Measurements from ENCODE around the gene AMN1. TPM values are rescaled to one million over a fixed set of nuclear protein-coding genes. Genes with fewer than 3 reads are reported as not detected.

Gene AMN1
- total RNA-seq, 3 donors from 2014 or later: 3.1 to 7.3 (median 3.2) TPM

DNA sequence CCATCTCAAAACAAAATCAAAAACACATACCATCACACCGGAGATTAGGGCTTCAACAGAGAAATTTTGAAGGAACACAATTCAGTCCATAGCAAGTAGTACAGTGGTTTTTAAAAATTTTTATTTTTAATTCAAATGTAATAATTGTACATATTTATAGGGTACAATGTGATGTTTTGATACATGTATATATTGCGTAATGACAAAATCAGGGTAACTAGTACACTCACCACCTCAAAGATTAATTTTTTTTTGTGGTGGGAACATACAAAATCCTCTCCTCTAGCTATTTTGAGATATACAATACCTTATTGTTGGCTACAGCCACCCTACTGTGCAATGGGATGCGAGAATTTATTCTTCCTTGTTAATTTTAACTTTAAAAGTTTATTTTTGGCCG is 95.4 kb downstream of the AMN1 start:
- DNase-seq (no peak), ATAC-seq (no peak)
- no peaks in the 10 kb centered on the region for H3K36me3 ChIP-seq (ENCODE audit: low read depth)
- intact Hi-C loops (cut with DNase I, micrococcal nuclease): no loop called here
- H3K4me1 ChIP-seq (ENCODE audit: low read depth): no peaks in the 10 kb centered on the region
- H3K9me3 ChIP-seq: no peaks in the 10 kb centered on the region
- TF ChIP-seq, protein P1, sequence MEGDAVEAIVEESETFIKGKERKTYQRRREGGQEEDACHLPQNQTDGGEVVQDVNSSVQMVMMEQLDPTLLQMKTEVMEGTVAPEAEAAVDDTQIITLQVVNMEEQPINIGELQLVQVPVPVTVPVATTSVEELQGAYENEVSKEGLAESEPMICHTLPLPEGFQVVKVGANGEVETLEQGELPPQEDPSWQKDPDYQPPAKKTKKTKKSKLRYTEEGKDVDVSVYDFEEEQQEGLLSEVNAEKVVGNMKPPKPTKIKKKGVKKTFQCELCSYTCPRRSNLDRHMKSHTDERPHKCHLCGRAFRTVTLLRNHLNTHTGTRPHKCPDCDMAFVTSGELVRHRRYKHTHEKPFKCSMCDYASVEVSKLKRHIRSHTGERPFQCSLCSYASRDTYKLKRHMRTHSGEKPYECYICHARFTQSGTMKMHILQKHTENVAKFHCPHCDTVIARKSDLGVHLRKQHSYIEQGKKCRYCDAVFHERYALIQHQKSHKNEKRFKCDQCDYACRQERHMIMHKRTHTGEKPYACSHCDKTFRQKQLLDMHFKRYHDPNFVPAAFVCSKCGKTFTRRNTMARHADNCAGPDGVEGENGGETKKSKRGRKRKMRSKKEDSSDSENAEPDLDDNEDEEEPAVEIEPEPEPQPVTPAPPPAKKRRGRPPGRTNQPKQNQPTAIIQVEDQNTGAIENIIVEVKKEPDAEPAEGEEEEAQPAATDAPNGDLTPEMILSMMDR (IDR thresholded peaks at IDR 0.05): no peak
- no peak overlapping the region for H3K4me3 ChIP-seq

DNA sequence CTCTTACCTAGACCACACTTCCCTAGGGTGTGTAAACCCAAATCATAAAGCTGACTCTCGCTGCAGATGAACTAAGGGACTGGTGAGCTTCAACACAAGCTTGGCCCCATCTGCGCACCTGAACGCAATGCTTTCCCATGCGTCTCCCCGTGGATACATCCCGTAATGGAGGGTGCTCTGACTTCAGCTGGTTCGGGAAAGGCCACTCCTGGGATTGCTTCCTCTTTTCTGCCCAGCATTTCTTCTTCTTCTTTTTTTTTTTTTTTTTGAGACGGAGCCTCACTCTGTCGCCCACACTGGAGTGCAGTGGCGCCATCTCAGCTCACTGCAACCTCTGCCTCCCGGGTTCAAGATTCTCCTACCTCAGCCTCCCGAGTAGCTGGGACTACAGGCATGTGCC is 97.0 kb downstream of the AMN1 start:
- no peaks in the 10 kb centered on the region for H3K4me1 ChIP-seq (ENCODE audit: low read depth)
- DNase-seq (no peak), ATAC-seq (no peak)
- H3K4me3 ChIP-seq: no peak overlapping the region
- H3K9me3 ChIP-seq: no peaks in the 10 kb centered on the region
- intact Hi-C loops (cut with DNase I, micrococcal nuclease): no loop called here
- TF ChIP-seq, protein P1 (IDR thresholded peaks at IDR 0.05): no peak
- H3K36me3 ChIP-seq (ENCODE audit: low read depth): no peaks in the 10 kb centered on the region

DNA sequence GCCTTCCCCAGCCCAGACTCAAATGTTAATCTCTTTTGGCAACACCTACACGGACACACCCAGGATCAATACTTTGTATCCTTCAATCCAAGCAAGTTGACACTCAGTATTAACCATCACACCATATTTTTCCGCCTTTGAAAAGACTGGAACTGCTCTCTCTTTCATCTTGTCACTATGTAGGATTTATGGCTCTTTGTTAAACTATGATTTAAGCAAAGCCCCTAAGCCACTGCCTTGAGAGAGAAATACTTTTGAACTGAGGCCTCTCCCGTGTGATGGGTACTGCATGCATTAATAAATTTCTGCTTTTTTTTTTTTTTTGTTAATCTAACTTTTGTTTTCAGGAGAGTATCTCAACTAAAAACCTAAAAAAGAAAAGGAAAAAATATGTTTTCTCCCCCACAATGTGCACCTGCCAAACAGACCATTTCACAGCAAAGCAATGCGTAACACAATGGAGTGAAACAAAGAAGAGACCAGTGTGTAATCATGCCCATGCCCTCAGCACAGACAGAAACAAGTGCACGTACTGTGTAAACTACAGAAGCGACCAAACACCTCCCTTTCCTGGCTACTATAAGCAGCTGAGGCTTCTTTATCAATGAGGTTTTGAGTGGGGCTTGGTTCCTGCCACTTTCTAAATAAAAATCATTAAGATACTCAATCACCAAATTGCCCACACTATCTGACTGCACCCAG is 97.6 kb downstream of the AMN1 start:
- ATAC-seq (no peak), DNase-seq (no peak)
- TF ChIP-seq, protein P1 (IDR thresholded peaks at IDR 0.05): no peak
- intact Hi-C loops (cut with DNase I, micrococcal nuclease): no loop called here
- no peak overlapping the region for H3K4me3 ChIP-seq
- H3K36me3 ChIP-seq (ENCODE audit: low read depth): no peaks in the 10 kb centered on the region
- H3K9me3 ChIP-seq: no peaks in the 10 kb centered on the region
- H3K4me1 ChIP-seq (ENCODE audit: low read depth): no peaks in the 10 kb centered on the region

DNA sequence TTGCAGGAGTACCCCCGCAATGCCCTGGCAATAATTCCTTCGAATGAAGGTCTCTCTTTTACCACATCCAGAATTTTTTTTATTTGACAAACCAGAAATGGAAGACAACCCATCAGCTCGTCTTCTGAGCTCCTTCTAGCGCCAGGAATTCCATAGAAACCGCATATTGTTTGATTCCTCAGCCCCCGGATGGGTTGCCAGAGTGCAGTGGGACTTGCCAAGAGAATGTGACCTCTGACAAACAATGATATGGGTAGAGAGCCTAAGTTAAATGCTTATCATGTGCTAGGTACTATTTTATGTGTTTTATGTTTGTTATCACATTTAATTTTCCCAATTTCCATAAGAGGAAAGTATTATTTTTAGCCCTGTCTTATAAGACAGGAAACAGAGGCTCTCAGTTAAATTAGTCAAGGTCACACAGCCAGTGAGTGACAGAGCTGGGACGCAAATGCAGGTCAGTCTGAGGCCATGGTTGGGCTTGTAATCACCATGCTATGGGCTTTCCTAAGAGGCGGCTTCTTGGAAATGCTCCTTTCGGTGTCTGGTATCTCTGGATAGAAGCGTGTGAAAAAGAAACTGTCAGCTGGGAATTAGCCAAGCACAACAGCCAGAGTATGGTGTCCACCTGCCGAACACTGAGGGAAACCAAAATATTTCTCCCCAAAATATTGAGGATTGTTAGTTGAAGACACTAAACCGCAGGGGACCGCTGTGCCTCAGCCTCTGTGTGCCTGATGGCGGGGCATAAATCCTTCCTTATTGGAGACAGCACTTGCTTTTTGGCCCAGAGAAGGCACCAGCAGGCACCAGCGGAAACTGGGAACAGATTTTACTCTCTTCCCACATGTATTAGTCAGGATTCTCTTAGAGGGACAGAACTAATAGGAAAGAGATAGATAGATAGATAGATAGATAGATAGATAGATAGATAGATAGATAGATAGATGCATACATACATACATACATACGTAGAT is 98.8 kb downstream of the AMN1 start:
- Histone ChIP-seq H3K4me3 (no peak overlapping the region), H3K9me3 (no peaks in the 10 kb centered on the region), H3K36me3 (ENCODE audit: low read depth) (no peaks in the 10 kb centered on the region), H3K4me1 (ENCODE audit: low read depth) (no peaks in the 10 kb centered on the region)
- TF ChIP-seq, protein P1 (IDR thresholded peaks at IDR 0.05): no peak
- no peak for ATAC-seq
- intact Hi-C loops (cut with DNase I, micrococcal nuclease): no loop called here
- DNase-seq: no peak

DNA sequence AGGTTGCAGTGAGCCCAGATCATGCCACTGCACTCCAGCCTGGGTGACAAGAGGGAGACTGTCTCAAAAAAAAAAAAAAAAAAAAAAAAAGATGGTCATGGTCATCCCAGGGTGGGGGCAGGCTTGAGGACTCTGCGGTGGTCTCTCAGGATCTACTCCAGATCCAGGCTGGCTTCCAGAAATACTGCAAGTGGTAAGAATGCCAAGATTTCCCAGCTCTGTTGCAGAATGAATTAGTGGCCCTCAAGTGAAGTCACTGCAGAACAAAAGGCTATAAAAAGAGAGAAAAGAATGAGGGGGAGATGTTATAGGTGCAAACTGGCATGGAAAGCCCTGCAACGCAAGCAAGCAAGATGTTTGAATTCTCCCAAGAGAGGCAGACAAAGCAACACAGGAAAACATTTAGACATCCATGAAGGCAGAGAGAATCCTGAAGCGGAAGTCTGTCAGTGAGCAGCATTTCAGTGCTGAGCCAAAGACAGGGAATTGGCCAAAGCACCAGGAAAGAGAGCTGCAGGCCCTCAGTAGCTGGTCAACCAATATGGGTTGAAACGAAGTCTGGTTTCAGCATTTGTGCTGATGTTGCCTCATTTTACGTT is 101.3 kb downstream of the AMN1 start:
- TF ChIP-seq, protein P1 (IDR thresholded peaks at IDR 0.05): no peak
- ATAC-seq (no peak), DNase-seq (no peak)
- H3K36me3 ChIP-seq (ENCODE audit: low read depth): no peaks in the 10 kb centered on the region
- intact Hi-C loops (cut with DNase I, micrococcal nuclease): no loop called here
- no peaks in the 10 kb centered on the region for H3K4me1 ChIP-seq (ENCODE audit: low read depth)
- no peak overlapping the region for H3K4me3 ChIP-seq
- H3K9me3 ChIP-seq: no peaks in the 10 kb centered on the region

Data from mucosa of descending colon (tissue), 3 donors.